IPS-NIHi7 (cell line): ENCODE data around the gene CCDC201.
A peak's percentile ranks its signal among the peaks of the same experiment; 100 is the strongest.

Source experiments
- DNase-seq: peaks from one replicate; pipeline ENCODE4 v3.0.0; 2012; ENCODE audit warnings: mixed read lengths; ENCODE audit errors: extremely low spot score

The CCDC201 gene

GRCh38 chr7:45893374-45893995 lies 20.6 kb upstream of the CCDC201 start:
- no peak for DNase-seq

GRCh38 chr7:45892407-45893035 lies 19.6 kb upstream of the CCDC201 start:
- no peak for DNase-seq

GRCh38 chr7:45891462-45892402 lies 18.9 kb upstream of the CCDC201 start:
- DNase-seq: no peak

GRCh38 chr7:45890902-45891461 lies 18.1 kb upstream of the CCDC201 start:
- DNase-seq: no peak

GRCh38 chr7:45890125-45890901 lies 17.4 kb upstream of the CCDC201 start:
- DNase-seq: no peak

- DNase-seq: no peak
Observed at GRCh38 chr7:45889367-45890067, 16.6 kb upstream of the CCDC201 start.

GRCh38 chr7:45888993-45889366 lies 16.1 kb upstream of the CCDC201 start:
- DNase-seq: peak; percentile 67

- DNase-seq: no peak
Observed at GRCh38 chr7:45888185-45888992, 15.5 kb upstream of the CCDC201 start, which contains the start of gene IGFBP1. Gene IGFBP1 (plus strand): TSS chr7:45888488. CDS start chr7:45888653, 165 bp downstream.

GRCh38 chr7:45886931-45887667 lies 14.2 kb upstream of the CCDC201 start:
- no peak for DNase-seq

GRCh38 chr7:45885264-45885882 lies 12.5 kb upstream of the CCDC201 start:
- no peak for DNase-seq

GRCh38 chr7:45884136-45884535 lies 11.3 kb upstream of the CCDC201 start:
- DNase-seq: no peak

- no peak for DNase-seq
Observed at GRCh38 chr7:45882465-45882810, 9.6 kb upstream of the CCDC201 start.

GRCh38 chr7:45881759-45882464 lies 9.0 kb upstream of the CCDC201 start:
- DNase-seq: no peak

GRCh38 chr7:45881280-45881758 lies 8.4 kb upstream of the CCDC201 start:
- no peak for DNase-seq

- DNase-seq: no peak
Observed at GRCh38 chr7:45880433-45880860, 7.6 kb upstream of the CCDC201 start.

- DNase-seq: no peak
Observed at GRCh38 chr7:45878457-45879144, 5.7 kb upstream of the CCDC201 start.

GRCh38 chr7:45876519-45876918 lies 3.6 kb upstream of the CCDC201 start:
- no peak for DNase-seq
